Astrocyte (in vitro differentiated cells and primary cell): ENCODE measurements around the gene MBNL2. TPM values are rescaled to one million over a fixed set of nuclear protein-coding genes. Genes with fewer than 3 reads are reported as not detected.

Experiments
- DNase-seq: peaks from one replicate; pipeline ENCODE4 v3.0.0-alpha.2; 2010; ENCODE audit warnings: low read depth
- FAIRE-seq: peaks from 2 replicates; lab custom pipeline; 2011; peaks lifted over from hg19 to GRCh38; lab: Jason Lieb, UNC
- H2AFZ ChIP-seq: 2 replicates; pipeline ENCODE4 v1.6.0; 2012; ENCODE audit warnings: low read depth, low read length, inconsistent platforms
- H3K27ac ChIP-seq: 2 replicates; pipeline ENCODE4 v1.5.1; 2011; ENCODE audit warnings: low read depth, low read length, inconsistent platforms
- H3K27me3 ChIP-seq: 2 replicates; pipeline ENCODE4 v1.6.0; 2011; ENCODE audit warnings: low read length, inconsistent platforms; ENCODE audit not compliant: insufficient read depth
- H3K36me3 ChIP-seq: 2 replicates; pipeline ENCODE4 v1.5.1; 2011; ENCODE audit warnings: low read length, inconsistent platforms; ENCODE audit not compliant: insufficient read depth
- H3K4me1 ChIP-seq: 2 replicates; pipeline ENCODE4 v1.5.1; 2011; ENCODE audit warnings: low read length, inconsistent platforms; ENCODE audit not compliant: insufficient read depth
- H3K4me2 ChIP-seq: 2 replicates; pipeline ENCODE4 v1.6.0; 2012; ENCODE audit warnings: low read length, inconsistent platforms
- H3K4me3 ChIP-seq: 2 replicates; pipeline ENCODE4 v1.5.1; 2011; ENCODE audit warnings: low read depth, mild to moderate bottlenecking, low read length, inconsistent platforms; ENCODE audit not compliant: insufficient read depth
- H3K79me2 ChIP-seq: 2 replicates; pipeline ENCODE4 v1.6.0; 2012; ENCODE audit warnings: mild to moderate bottlenecking, low read length, inconsistent platforms; ENCODE audit not compliant: insufficient read depth
- H3K9ac ChIP-seq: 2 replicates; pipeline ENCODE4 v1.6.0; 2012; ENCODE audit warnings: mild to moderate bottlenecking, low read length, inconsistent platforms
- H3K9me3 ChIP-seq: 2 replicates; pipeline ENCODE4 v1.5.1; 2012; ENCODE audit warnings: low read depth, mild to moderate bottlenecking, low read length, inconsistent platforms; ENCODE audit not compliant: insufficient read depth
- H4K20me1 ChIP-seq: 2 replicates; pipeline ENCODE4 v1.6.0; 2012; ENCODE audit warnings: low read length, inconsistent platforms; ENCODE audit not compliant: insufficient read depth
- H3K27ac Mint-ChIP-seq: one replicate; pipeline ENCODE4 v1.8.0; 2021; ENCODE audit warnings: mild to moderate bottlenecking, mixed read lengths; ENCODE audit not compliant: unreplicated experiment
- H3K27me3 Mint-ChIP-seq: one replicate; pipeline ENCODE4 v1.8.0; 2021; ENCODE audit warnings: low read depth, mixed read lengths; ENCODE audit not compliant: unreplicated experiment
- H3K36me3 Mint-ChIP-seq: one replicate; pipeline ENCODE4 v1.8.0; 2021; ENCODE audit warnings: low read depth, mixed read lengths; ENCODE audit not compliant: unreplicated experiment
- H3K4me1 Mint-ChIP-seq: one replicate; pipeline ENCODE4 v1.8.0; 2021; ENCODE audit warnings: low read depth, mixed read lengths; ENCODE audit not compliant: unreplicated experiment
- H3K4me3 Mint-ChIP-seq: one replicate; pipeline ENCODE4 v1.8.0; 2021; ENCODE audit warnings: mild to moderate bottlenecking, moderate library complexity, mixed read lengths; ENCODE audit not compliant: unreplicated experiment
- H3K9me3 Mint-ChIP-seq: one replicate; pipeline ENCODE4 v1.8.0; 2021; ENCODE audit warnings: mild to moderate bottlenecking, mixed read lengths; ENCODE audit not compliant: unreplicated experiment
- EZH2 ChIP-seq: IDR thresholded peaks from 2 replicates; pipeline ENCODE4 v1.6.1; 2012; ENCODE audit warnings: mild to moderate bottlenecking, low read length, inconsistent platforms; ENCODE audit not compliant: insufficient read depth
- total RNA-seq: library from RNA; stranded (reverse); gene quantifications from 2 replicates; pipeline ENCODE4 v1.2.1, GENCODE V29; 2021
- TF ChIP-seq, protein P1 (sequence below): IDR thresholded peaks from 2 replicates; pipeline ENCODE4 v1.5.1; 2011; ENCODE audit warnings: low read depth, mild to moderate bottlenecking, inconsistent platforms, low read length, moderate library complexity; ENCODE audit not compliant: insufficient read depth

Gene MBNL2
- total RNA-seq, 1 donor from 2014 or later: 66.5 TPM

DNA sequence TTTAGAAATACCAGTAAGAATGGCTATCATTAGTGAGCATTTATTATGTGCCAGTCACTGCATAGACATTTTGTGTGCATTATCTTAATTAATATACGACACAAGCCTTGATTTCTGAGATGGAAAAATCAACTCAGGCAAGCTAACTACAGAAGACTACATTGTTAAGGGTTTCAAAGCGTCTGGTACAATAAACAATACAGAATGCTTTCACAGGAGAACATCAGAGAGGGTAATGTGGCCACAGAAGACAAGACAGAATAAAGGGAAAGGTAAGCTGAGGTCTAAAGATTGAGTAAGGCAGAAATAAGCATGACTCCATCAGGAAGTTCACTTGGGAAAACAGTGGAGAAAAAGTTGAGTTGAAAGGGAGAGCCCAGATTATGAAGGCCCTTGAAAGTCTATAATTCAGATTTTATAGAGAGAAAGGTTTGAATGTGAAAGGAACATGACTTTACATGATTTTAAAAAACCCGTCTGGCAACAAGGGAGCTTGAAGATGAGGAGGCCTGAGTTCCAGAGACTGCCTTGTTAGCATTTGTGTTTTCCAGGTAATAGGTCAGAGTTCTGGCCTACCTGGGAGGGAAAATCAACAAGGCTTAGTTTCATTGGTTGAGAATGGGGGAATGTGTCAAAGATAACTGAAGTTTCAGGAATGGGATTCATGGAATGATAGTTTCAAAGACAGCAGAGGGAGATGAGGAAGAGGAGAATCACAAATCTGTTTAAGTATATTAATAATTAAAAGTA is 1.8 kb upstream of the MBNL2 start:
- Histone ChIP-seq H3K9ac (no peak overlapping the region), H4K20me1 (peaks cover 16% of the 10 kb centered on the region), H3K4me1 (peaks cover 6% of the 10 kb centered on the region), H3K4me2 (no peak overlapping the region), H3K36me3 (no peaks in the 10 kb centered on the region), H3K27ac (no peak overlapping the region), H2AFZ (no peak overlapping the region), H3K27me3 (no peaks in the 10 kb centered on the region), H3K9me3 (no peaks in the 10 kb centered on the region), H3K79me2 (peaks cover 31% of the 10 kb centered on the region), H3K4me3 (no peak overlapping the region)
- FAIRE-seq (no peak), DNase-seq (no peak)
- Mint-ChIP-seq H3K4me3 (no peak overlapping the region), H3K27me3 (no peaks in the 10 kb centered on the region), H3K9me3 (no peaks in the 10 kb centered on the region), H3K4me1 (peaks cover 6% of the 10 kb centered on the region), H3K36me3 (peaks cover under 1% of the 10 kb centered on the region), H3K27ac (no peak overlapping the region)
- TF ChIP-seq, protein P1, sequence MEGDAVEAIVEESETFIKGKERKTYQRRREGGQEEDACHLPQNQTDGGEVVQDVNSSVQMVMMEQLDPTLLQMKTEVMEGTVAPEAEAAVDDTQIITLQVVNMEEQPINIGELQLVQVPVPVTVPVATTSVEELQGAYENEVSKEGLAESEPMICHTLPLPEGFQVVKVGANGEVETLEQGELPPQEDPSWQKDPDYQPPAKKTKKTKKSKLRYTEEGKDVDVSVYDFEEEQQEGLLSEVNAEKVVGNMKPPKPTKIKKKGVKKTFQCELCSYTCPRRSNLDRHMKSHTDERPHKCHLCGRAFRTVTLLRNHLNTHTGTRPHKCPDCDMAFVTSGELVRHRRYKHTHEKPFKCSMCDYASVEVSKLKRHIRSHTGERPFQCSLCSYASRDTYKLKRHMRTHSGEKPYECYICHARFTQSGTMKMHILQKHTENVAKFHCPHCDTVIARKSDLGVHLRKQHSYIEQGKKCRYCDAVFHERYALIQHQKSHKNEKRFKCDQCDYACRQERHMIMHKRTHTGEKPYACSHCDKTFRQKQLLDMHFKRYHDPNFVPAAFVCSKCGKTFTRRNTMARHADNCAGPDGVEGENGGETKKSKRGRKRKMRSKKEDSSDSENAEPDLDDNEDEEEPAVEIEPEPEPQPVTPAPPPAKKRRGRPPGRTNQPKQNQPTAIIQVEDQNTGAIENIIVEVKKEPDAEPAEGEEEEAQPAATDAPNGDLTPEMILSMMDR: no peak
- no peak for TF ChIP-seq EZH2

DNA sequence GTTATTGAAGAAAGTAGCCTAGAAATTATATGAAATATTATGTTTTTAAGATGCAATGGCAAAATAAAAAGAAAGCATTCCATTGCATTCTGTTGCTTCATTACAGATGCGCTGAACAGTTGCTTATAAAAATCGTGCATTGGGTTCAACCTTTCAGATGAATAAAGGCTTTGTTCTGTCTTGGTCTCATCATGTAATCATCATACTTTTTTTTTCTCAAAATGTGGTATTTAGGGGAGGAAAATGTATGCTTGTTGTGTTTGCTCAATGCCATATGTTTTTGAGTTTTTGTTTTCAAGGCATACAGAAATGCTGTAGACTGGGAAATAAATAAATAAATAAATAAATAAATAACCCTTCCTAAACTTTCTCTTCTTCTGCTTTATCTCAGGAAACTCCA is 1.1 kb upstream of the MBNL2 start:
- TF ChIP-seq, protein P1: no peak
- TF ChIP-seq EZH2: no peak
- no peak overlapping the region for H3K27ac Mint-ChIP-seq
- Histone ChIP-seq H3K4me2 (no peak overlapping the region), H3K4me1 (peaks cover 13% of the 10 kb centered on the region), H4K20me1 (peaks cover 23% of the 10 kb centered on the region), H3K4me3 (no peak overlapping the region), H3K9ac (no peak overlapping the region), H3K79me2 (peaks cover 38% of the 10 kb centered on the region), H3K27ac (no peak overlapping the region), H3K9me3 (no peaks in the 10 kb centered on the region), H3K36me3 (no peaks in the 10 kb centered on the region), H2AFZ (no peak overlapping the region), H3K27me3 (no peaks in the 10 kb centered on the region)
- DNase-seq (no peak), FAIRE-seq (no peak)
- H3K9me3 Mint-ChIP-seq: no peaks in the 10 kb centered on the region
- H3K36me3 Mint-ChIP-seq: peaks cover 1% of the 10 kb centered on the region
- no peak overlapping the region for H3K4me3 Mint-ChIP-seq
- no peaks in the 10 kb centered on the region for H3K27me3 Mint-ChIP-seq
- peaks cover 11% of the 10 kb centered on the region for H3K4me1 Mint-ChIP-seq

DNA sequence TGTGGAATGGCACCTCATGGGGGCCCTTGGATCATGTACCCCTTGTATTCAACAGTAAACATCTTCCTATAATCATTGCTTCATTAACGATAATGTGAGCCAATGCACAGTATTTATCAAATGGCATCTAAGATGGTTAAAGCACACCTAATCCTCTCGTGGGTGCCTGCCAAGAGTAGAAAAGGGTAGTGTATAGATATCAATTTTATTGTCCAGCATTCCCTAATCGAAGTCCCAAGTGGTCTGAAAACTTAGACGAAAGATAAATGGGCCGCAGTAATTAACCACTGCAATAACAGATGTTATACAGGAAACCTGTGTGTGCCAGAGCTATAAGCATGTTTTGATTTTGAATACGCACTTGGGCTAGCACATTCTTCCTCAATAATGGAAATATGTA is 667 bp upstream of the MBNL2 start:
- peak overlapping the region; percentile 96 for H3K9ac ChIP-seq
- H3K9me3 ChIP-seq: no peaks in the 10 kb centered on the region
- peaks cover 15% of the 10 kb centered on the region for H3K4me1 ChIP-seq
- no peak for FAIRE-seq
- Mint-ChIP-seq H3K4me1 (peaks cover 13% of the 10 kb centered on the region), H3K27ac (no peak overlapping the region), H3K27me3 (no peaks in the 10 kb centered on the region), H3K9me3 (no peaks in the 10 kb centered on the region), H3K4me3 (no peak overlapping the region), H3K36me3 (peaks cover 1% of the 10 kb centered on the region)
- H3K27ac ChIP-seq: peak overlapping the region; percentile 92
- peaks cover 27% of the 10 kb centered on the region for H4K20me1 ChIP-seq
- no peaks in the 10 kb centered on the region for H3K27me3 ChIP-seq
- H2AFZ ChIP-seq: peak overlapping the region; percentile 65
- TF ChIP-seq, protein P1: no peak
- TF ChIP-seq EZH2: no peak
- H3K36me3 ChIP-seq: no peaks in the 10 kb centered on the region
- H3K79me2 ChIP-seq: peaks cover 42% of the 10 kb centered on the region
- peak overlapping the region; percentile 86 for H3K4me3 ChIP-seq
- peak overlapping the region; percentile 99 for H3K4me2 ChIP-seq
- DNase-seq: no peak
